HepG2 (cell line): ENCODE data around the gene CARMIL1.

Experiments used
- CTCF ChIP-seq: sonication (generic); formaldehyde crosslinking; IDR thresholded peaks from 2 replicates; pipeline ENCODE4 v1.5.0; 2020; ENCODE audit warnings: mild to moderate bottlenecking, missing genetic modification reagents, moderate library complexity
- ZKSCAN1 ChIP-seq: fragments of 150-350 bp; IDR thresholded peaks from 2 replicates; pipeline ENCODE4 v1.6.1; 2014; ENCODE audit warnings: low read length
- ZSCAN30 ChIP-seq: sonication (generic); formaldehyde crosslinking; IDR thresholded peaks from 2 replicates; pipeline ENCODE4 v1.5.0; 2020; ENCODE audit warnings: mild to moderate bottlenecking, missing genetic modification reagents

GRCh38 chr6:25458485-25458884 lies 179.3 kb downstream of the CARMIL1 start:
- TF ChIP-seq ZSCAN30 (CRISPR knock-in tag) (no peak), CTCF (CRISPR knock-in tag) (no peak), ZKSCAN1 (no peak)
